B cell (primary cell): ENCODE results near the gene PGBD2.

Source experiments
- EZH2 ChIP-seq: IDR thresholded peaks from 2 replicates; pipeline ENCODE4 v1.6.1; 2012; ENCODE audit warnings: borderline replicate concordance, low read depth, mild to moderate bottlenecking, moderate library complexity, low read length; ENCODE audit not compliant: insufficient read depth, poor library complexity, severe bottlenecking
- TF ChIP-seq, protein P1 (sequence below): fragments of 200-600 bp; IDR thresholded peaks from one replicate; pipeline ENCODE4 v1.8.0; 2022; ENCODE audit warnings: antibody characterized with exemption, mild to moderate bottlenecking

DNA sequence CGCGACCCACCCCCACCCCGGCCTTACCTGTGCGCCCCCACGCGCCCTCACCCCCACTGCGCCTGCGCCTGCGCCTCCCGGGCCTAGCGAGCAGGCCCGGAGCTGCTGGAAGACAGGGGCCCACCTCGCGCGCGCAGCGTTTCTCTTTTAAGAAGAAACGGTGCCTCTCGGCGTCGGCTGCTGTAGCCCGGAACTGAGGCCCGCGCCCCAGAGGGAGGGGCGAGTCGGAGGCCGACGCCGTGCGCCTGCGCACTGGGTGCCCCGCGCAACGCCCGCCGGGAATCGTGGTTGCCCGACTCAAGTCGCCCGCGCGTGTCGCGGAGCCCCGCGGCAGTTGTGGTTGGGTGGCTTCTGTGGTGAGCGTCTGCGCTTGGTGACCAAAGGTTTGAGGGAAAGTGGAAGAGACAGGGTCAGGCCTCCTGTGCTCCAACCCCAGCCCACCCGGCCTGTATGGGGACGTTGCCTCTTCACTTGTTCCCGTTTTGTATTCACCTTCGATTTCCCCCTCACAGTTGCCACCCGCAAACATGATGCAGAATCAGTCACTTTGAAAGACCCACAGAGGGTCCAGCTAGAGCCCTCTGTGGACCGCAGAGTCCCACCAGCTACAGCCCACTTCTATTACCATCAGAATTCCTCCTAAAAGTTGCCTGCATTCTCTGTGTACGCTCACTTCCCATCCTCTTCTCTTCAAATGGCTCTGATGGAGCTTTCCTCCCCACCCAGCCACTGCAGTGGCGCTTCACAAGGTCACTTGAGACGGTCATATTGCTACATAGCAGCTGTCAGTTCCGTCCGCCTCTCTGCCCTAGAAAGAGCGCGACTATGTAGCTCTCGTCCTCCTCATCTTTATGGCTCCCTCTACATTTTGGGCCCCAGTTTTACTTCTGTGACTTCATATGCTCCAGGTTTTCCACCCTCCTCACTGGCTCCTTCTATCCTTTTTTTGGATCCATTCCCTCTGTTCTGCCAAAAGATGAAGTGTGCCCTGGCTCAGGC lies 46.8 kb upstream of the PGBD2 start, which contains the start of gene ZNF692:
- TF ChIP-seq, protein P1, sequence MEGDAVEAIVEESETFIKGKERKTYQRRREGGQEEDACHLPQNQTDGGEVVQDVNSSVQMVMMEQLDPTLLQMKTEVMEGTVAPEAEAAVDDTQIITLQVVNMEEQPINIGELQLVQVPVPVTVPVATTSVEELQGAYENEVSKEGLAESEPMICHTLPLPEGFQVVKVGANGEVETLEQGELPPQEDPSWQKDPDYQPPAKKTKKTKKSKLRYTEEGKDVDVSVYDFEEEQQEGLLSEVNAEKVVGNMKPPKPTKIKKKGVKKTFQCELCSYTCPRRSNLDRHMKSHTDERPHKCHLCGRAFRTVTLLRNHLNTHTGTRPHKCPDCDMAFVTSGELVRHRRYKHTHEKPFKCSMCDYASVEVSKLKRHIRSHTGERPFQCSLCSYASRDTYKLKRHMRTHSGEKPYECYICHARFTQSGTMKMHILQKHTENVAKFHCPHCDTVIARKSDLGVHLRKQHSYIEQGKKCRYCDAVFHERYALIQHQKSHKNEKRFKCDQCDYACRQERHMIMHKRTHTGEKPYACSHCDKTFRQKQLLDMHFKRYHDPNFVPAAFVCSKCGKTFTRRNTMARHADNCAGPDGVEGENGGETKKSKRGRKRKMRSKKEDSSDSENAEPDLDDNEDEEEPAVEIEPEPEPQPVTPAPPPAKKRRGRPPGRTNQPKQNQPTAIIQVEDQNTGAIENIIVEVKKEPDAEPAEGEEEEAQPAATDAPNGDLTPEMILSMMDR: no peak
- no peak for TF ChIP-seq EZH2
